ENCODE measurements around the gene ZNF577. TPM values are rescaled to one million over a fixed set of nuclear protein-coding genes. Genes with fewer than 3 reads are reported as not detected.

Gene ZNF577
- total and polyA plus RNA-seq, 2 donors (not counting 3 experiments of a cell fraction or from before 2014, with no cell fraction given) = 4.0 to 4.7 TPM

DNA sequence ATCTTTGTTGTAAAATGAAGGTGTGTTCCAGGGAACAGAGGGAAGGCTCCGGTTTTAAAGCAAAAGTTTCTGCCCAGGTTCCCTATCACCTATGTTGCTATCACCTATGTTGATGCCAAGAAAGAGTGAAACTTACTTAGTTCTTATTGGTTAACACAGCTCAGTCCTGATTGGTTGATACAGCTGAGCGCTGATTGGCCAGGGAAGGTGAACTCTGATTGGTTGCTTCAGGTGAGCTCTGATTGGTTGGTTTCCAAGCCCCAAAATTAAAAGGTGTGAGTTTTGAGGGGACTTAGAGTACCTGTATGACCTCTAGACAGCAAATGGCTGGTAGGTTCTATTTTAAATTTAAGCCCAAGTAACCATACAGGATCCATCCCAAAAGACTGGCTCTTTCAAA, 50.6 kb downstream of the ZNF577 start:
- no peak overlapping the region for H2AFZ ChIP-seq (ENCODE audit: low read depth, low read length)
- no TSS peak for BruUV-seq (replicated peaks)
- dilution Hi-C loops (cut with MboI; ENCODE audit: extremely low pct_ligation_motif_present, low sequenced_read_pairs) (no loop called here), intact Hi-C loops (cut with micrococcal nuclease) (no loop called here)
- H3K9me3 ChIP-seq (replicated peaks; ENCODE audit: control insufficient read depth, insufficient read depth, low read length) = no peaks in the 10 kb centered on the region
- no peak overlapping the region for H3K27ac ChIP-seq (ENCODE audit: insufficient read depth, low read depth, low read length)
- no peak overlapping the region for H3K4me3 ChIP-seq (replicated peaks in 1 of 3; ENCODE audit: insufficient read depth in 1 of 3, low read depth in 1 of 3, low read length in 3 of 3)
- no peaks in the 10 kb centered on the region for H3K36me3 ChIP-seq (ENCODE audit: control insufficient read depth in 2 of 2, extremely low read depth in 1 of 2, insufficient read depth in 2 of 2, low read length in 2 of 2)
- DNase-seq (ENCODE audit: low read depth, low spot score) (no peak), FAIRE-seq (no peak)
- no peak overlapping the region for H3K4me2 ChIP-seq (ENCODE audit: insufficient read depth, low read length)
- no peaks in the 10 kb centered on the region for H4K20me1 ChIP-seq (replicated peaks; ENCODE audit: control insufficient read depth, extremely low read depth, insufficient read depth, low read length)
- ChIA-PET CTCF (no interaction called here), POLR2A (interaction anchor here (0.5 kb wide), 1 partner anchor 352 kb away, joined by 3 read pairs; the partner anchor contains the start of gene PPP2R1A)
- no peak overlapping the region for H3K9ac ChIP-seq (replicated peaks; ENCODE audit: extremely low read depth, insufficient read depth, low read length)
- H3K79me2 ChIP-seq (ENCODE audit: control insufficient read depth, insufficient read depth, low read length) = no peaks in the 10 kb centered on the region
- TF ChIP-seq POLR2AphosphoS5 (IDR thresholded peaks at IDR 0.05; ENCODE audit: insufficient read depth, low read depth, low read length) (no peak), GATA2 (IDR thresholded peaks at IDR 0.05; ENCODE audit: insufficient read depth, insufficient read length, low read depth, low read length) (no peak), MYC (IDR thresholded peaks at IDR 0.05; ENCODE audit: low read depth, low read length) (no peak), FOS (IDR thresholded peaks at IDR 0.05; ENCODE audit: borderline replicate concordance, insufficient read depth, low read length) (no peak), JUN (IDR thresholded peaks at IDR 0.05; ENCODE audit: borderline replicate concordance, insufficient read depth, insufficient read length, low read depth) (no peak), POLR2A (IDR thresholded peaks at IDR 0.05; ENCODE audit: low read depth, low read length) (no peak), EZH2 (IDR thresholded peaks at IDR 0.05; ENCODE audit: borderline replicate concordance, low read depth, low read length, severe bottlenecking) (no peak)
- TF ChIP-seq, protein P1, sequence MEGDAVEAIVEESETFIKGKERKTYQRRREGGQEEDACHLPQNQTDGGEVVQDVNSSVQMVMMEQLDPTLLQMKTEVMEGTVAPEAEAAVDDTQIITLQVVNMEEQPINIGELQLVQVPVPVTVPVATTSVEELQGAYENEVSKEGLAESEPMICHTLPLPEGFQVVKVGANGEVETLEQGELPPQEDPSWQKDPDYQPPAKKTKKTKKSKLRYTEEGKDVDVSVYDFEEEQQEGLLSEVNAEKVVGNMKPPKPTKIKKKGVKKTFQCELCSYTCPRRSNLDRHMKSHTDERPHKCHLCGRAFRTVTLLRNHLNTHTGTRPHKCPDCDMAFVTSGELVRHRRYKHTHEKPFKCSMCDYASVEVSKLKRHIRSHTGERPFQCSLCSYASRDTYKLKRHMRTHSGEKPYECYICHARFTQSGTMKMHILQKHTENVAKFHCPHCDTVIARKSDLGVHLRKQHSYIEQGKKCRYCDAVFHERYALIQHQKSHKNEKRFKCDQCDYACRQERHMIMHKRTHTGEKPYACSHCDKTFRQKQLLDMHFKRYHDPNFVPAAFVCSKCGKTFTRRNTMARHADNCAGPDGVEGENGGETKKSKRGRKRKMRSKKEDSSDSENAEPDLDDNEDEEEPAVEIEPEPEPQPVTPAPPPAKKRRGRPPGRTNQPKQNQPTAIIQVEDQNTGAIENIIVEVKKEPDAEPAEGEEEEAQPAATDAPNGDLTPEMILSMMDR (IDR thresholded peaks at IDR 0.05; ENCODE audit: extremely low read depth in 1 of 2, insufficient read depth in 1 of 2, low read depth in 1 of 2, low read length in 2 of 2) = no peak
- TF ChIP-seq, protein P2, sequence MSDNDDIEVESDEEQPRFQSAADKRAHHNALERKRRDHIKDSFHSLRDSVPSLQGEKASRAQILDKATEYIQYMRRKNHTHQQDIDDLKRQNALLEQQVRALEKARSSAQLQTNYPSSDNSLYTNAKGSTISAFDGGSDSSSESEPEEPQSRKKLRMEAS (IDR thresholded peaks at IDR 0.05; ENCODE audit: insufficient read depth, insufficient read length) = no peak
- no peaks in the 10 kb centered on the region for H3K9me1 ChIP-seq (replicated peaks; ENCODE audit: control insufficient read depth, extremely low read depth, insufficient read depth, low read length)
- H3K4me1 ChIP-seq (ENCODE audit: control insufficient read depth, extremely low read depth, insufficient read depth, low read length) = no peaks in the 10 kb centered on the region
- H3K27me3 ChIP-seq (ENCODE audit: control insufficient read depth in 2 of 2, insufficient read depth in 2 of 2, low read length in 2 of 2) = no peaks in the 10 kb centered on the region

All from endothelial cell of umbilical vein (primary cell).